Smooth muscle cell (in vitro differentiated cells): ENCODE data around the gene RGSL1. TPM values are rescaled to one million over a fixed set of nuclear protein-coding genes. Genes with fewer than 3 reads are reported as not detected.

ENCODE experiments used
- DNase-seq: peaks from one replicate; lab custom pipeline; 2025; ENCODE audit not compliant: unreplicated experiment; lab: John Stamatoyannopoulos, UW
- H2AFZ ChIP-seq: fragments of 200-600 bp; sonication (generic); 2 replicates; pipeline ENCODE4 v1.6.0; 2016; ENCODE audit warnings: antibody characterized with exemption, low read depth, mild to moderate bottlenecking
- H3F3A ChIP-seq: fragments of 200-600 bp; sonication (generic); 2 replicates; pipeline ENCODE4 v1.6.0; 2017; ENCODE audit warnings: antibody characterized with exemption, low read depth
- H3K27ac ChIP-seq: fragments of 200-600 bp; sonication (generic); 2 replicates; pipeline ENCODE4 v1.5.1; 2016; ENCODE audit warnings: low read depth, mild to moderate bottlenecking
- H3K27me3 ChIP-seq: fragments of 200-600 bp; sonication (generic); 2 replicates; pipeline ENCODE4 v1.6.1; 2016; ENCODE audit warnings: low read depth, mild to moderate bottlenecking
- H3K36me3 ChIP-seq: fragments of 200-600 bp; sonication (generic); 2 replicates; pipeline ENCODE4 v1.5.1; 2016; ENCODE audit warnings: low read depth
- H3K4me1 ChIP-seq: fragments of 200-600 bp; sonication (generic); 2 replicates; pipeline ENCODE4 v1.5.1; 2016; ENCODE audit warnings: low read depth
- H3K4me2 ChIP-seq: fragments of 200-600 bp; sonication (generic); 2 replicates; pipeline ENCODE4 v1.6.0; 2016; ENCODE audit warnings: mild to moderate bottlenecking
- H3K4me3 ChIP-seq: fragments of 200-600 bp; sonication (generic); 2 replicates; pipeline ENCODE4 v1.5.1; 2016; ENCODE audit warnings: mild to moderate bottlenecking
- H3K79me2 ChIP-seq: fragments of 200-600 bp; sonication (generic); 2 replicates; pipeline ENCODE4 v1.6.0; 2016; ENCODE audit warnings: low read depth, mild to moderate bottlenecking
- H3K9ac ChIP-seq: fragments of 200-600 bp; sonication (generic); 2 replicates; pipeline ENCODE4 v1.6.0; 2016; ENCODE audit warnings: low read depth
- H3K9me3 ChIP-seq: fragments of 200-600 bp; sonication (generic); replicated peaks from 2 replicates; pipeline ENCODE4 v1.5.1; 2016; ENCODE audit warnings: low read depth
- H4K20me1 ChIP-seq: fragments of 200-600 bp; sonication (generic); 2 replicates; pipeline ENCODE4 v1.6.0; 2016; ENCODE audit warnings: low read depth
- CTCF ChIP-seq: fragments of 200-600 bp; sonication (generic); IDR thresholded peaks from 2 replicates; pipeline ENCODE4 v1.5.1; 2017; ENCODE audit warnings: borderline replicate concordance, mild to moderate bottlenecking, antibody characterized with exemption; ENCODE audit not compliant: insufficient read depth, poor library complexity, severe bottlenecking
- WGBS: methylation state at CpG from one replicate; pipeline ENCODE4 v1.1.7; 2016; ENCODE audit warnings: low lambda C conversion rate; 5-methylcytosine and 5-hydroxymethylcytosine counted together
- polyA plus RNA-seq: library from polyadenylated mRNA; unstranded; fragments of >200 nt; fragmentation: Nextera tagmentation; extraction: Ambion mirVana; gene quantifications from 2 replicates; pipeline ENCODE4 v1.2.1, GENCODE V29; 2016
- total RNA-seq: library from RNA; depleted of rRNA; stranded (reverse); fragments of >200 nt; gene quantifications from 2 replicates; pipeline ENCODE4 v1.2.3, GENCODE V29; 2014

Gene RGSL1
- total and polyA plus RNA-seq, 2 experiments from 2014 or later, result not detected

GRCh38 chr1:182406012-182406411 lies 43.9 kb upstream of the RGSL1 start:
- no peak overlapping the region for H3K27ac ChIP-seq
- H3K36me3 ChIP-seq, result no peaks in the 10 kb centered on the region
- no peaks in the 10 kb centered on the region for H4K20me1 ChIP-seq
- no peaks in the 10 kb centered on the region for H3K9me3 ChIP-seq
- H3K4me3 ChIP-seq, result no peak overlapping the region
- H3K27me3 ChIP-seq, result no peaks in the 10 kb centered on the region
- no peak overlapping the region for H3K4me2 ChIP-seq
- 71% methylated on average over 1 of the region's 1 CpG for WGBS
- no peaks in the 10 kb centered on the region for H3F3A ChIP-seq
- no peaks in the 10 kb centered on the region for H3K4me1 ChIP-seq
- DNase-seq, result no peak
- no peak for TF ChIP-seq CTCF
- no peaks in the 10 kb centered on the region for H3K79me2 ChIP-seq
- no peak overlapping the region for H2AFZ ChIP-seq
- H3K9ac ChIP-seq, result no peak overlapping the region

GRCh38 chr1:182407724-182408123 lies 42.2 kb upstream of the RGSL1 start:
- Histone ChIP-seq H3K4me2 (no peak overlapping the region), H3K4me3 (no peak overlapping the region), H4K20me1 (no peaks in the 10 kb centered on the region), H3K9me3 (no peaks in the 10 kb centered on the region), H3K9ac (no peak overlapping the region), H3F3A (no peaks in the 10 kb centered on the region), H3K27ac (no peak overlapping the region), H3K79me2 (no peaks in the 10 kb centered on the region), H3K4me1 (no peaks in the 10 kb centered on the region), H2AFZ (no peak overlapping the region), H3K36me3 (no peaks in the 10 kb centered on the region), H3K27me3 (no peaks in the 10 kb centered on the region)
- no peak for DNase-seq
- 48% methylated on average over 3 of the region's 3 CpGs for WGBS
- TF ChIP-seq CTCF, result no peak

GRCh38 chr1:182408435-182409075 lies 41.4 kb upstream of the RGSL1 start:
- no peak overlapping the region for H3K4me3 ChIP-seq
- no peak overlapping the region for H3K27ac ChIP-seq
- no peaks in the 10 kb centered on the region for H3K79me2 ChIP-seq
- TF ChIP-seq CTCF, result no peak
- 78% methylated on average over 3 of the region's 3 CpGs for WGBS
- no peaks in the 10 kb centered on the region for H3K9me3 ChIP-seq
- no peak overlapping the region for H2AFZ ChIP-seq
- H3K36me3 ChIP-seq, result no peaks in the 10 kb centered on the region
- H3K9ac ChIP-seq, result no peak overlapping the region
- H3K27me3 ChIP-seq, result no peaks in the 10 kb centered on the region
- H4K20me1 ChIP-seq, result no peaks in the 10 kb centered on the region
- no peaks in the 10 kb centered on the region for H3F3A ChIP-seq
- no peaks in the 10 kb centered on the region for H3K4me1 ChIP-seq
- no peak for DNase-seq
- H3K4me2 ChIP-seq, result no peak overlapping the region

- H3K27me3 ChIP-seq, result peaks cover 6% of the 10 kb centered on the region
- H3K4me2 ChIP-seq, result no peak overlapping the region
- no peak for DNase-seq
- H3K4me3 ChIP-seq, result no peak overlapping the region
- WGBS, result 71% methylated on average over 4 of the region's 4 CpGs
- no peaks in the 10 kb centered on the region for H3K4me1 ChIP-seq
- no peaks in the 10 kb centered on the region for H3K79me2 ChIP-seq
- H3K9ac ChIP-seq, result no peak overlapping the region
- H2AFZ ChIP-seq, result no peak overlapping the region
- no peaks in the 10 kb centered on the region for H3F3A ChIP-seq
- no peaks in the 10 kb centered on the region for H4K20me1 ChIP-seq
- H3K36me3 ChIP-seq, result no peaks in the 10 kb centered on the region
- TF ChIP-seq CTCF, result no peak
- H3K9me3 ChIP-seq, result no peaks in the 10 kb centered on the region
- no peak overlapping the region for H3K27ac ChIP-seq
These were observed 39.8 kb upstream of the RGSL1 start for GRCh38 chr1:182410138-182410537.
